GM18502 (cell line): ENCODE data around the gene TSSK6.

Source experiments
- ATAC-seq: cut with Tn5 transposase; IDR thresholded peaks from one replicate; pipeline ENCODE4 v1.9.1; 2021; ENCODE audit warnings: mild to moderate bottlenecking; ENCODE audit not compliant: unreplicated experiment, poor library complexity

TSSK6 gene

GRCh38 chr19:19513682-19514081 is 1.7 kb downstream of the TSSK6 start:
- ATAC-seq = no peak

DNA sequence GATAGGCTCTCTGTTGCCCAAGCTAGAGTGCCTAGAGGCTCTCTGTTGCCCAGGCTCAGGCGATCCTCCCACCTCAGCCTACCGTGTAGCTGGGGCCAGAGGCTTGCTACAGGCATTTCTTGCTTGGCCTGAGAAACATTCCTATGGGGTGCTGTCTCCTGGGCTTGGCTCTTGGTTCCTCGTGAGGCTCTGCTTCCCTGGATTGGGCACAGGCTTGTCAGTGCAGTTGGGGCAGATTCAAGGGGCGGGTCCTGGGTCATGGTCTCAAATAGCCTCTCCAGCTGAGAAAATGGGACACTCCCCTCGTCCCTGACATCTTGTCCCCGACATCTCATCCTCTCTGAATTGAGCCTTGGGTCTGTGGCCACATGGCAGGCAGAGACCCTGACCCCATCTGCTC is 4.9 kb downstream of the TSSK6 start:
- no peak for ATAC-seq

- ATAC-seq = no peak
These were observed 7.1 kb downstream of the TSSK6 start for GRCh38 chr19:19508217-19508616.

DNA sequence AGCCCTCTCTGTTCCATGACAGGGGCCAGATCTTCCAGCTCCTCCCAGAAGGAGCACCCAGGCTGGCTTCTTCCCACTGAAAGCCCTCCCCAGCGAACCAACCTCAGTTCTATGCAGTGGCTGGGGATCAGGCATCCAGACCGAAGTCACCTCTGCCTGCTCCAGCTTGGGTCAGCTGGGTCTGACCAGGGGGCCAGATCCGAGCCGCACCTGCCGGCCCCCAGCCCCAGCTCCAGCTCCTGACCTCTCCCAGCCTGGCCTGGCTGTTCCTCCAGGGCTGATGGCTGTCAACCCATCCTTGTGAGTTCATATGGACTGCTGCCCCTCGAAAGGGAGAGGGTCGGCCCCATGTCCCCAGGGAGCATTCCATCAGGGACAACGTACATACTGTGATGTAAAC is 8.0 kb downstream of the TSSK6 start:
- ATAC-seq = no peak

DNA sequence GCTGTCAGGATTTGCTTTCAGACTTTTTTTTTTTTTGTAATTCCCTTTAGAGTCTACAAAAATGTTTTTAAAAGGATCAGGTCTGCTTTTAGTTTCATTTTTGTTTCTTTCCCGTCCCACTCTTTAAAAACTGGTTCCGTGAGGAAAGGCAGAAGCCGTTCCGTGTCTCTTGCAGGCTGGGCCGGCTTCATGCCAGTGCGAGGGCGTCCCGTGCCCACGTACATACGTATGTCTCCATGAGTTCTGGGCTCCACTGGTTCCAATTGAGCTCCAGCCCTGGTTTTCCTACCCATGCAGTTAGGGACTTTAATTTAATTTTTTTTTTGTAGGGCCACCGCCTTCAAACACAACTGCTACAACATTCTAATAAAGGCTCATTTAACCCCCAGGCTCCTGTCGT is 8.8 kb downstream of the TSSK6 start:
- no peak for ATAC-seq

DNA sequence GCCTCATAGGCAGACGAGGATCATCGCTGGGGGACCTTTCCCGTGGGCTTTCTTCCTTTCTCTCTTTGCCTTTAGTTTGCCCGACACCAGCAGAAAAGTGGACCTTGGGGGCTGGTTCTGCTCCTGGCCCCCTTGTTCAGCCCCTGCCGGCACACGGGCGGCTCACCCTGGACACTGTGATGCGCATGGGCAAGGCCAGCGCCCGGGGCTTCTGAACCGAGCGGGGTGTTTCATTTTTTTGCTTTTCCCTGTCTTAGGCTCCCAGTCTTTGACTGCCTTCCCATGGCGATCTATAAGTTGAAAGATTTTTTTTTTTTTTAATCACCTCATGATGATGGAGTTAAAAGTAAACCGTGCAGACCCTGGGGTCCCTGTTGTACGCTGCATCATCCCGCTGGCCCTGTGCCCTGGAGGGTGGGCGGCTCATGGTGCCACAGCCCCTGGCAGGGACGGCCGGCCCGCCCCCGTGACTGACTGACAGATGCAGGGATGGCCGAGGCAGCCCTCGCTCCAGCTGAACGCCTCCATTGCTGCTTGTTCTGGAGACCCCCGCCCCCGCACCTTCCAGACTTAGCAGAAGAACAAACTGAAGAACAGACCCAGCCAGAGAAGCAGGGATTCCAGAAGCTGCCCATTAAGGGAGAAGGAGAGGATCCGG is 9.6 kb downstream of the TSSK6 start:
- ATAC-seq = no peak

GRCh38 chr19:19504754-19505668 is 10.3 kb downstream of the TSSK6 start:
- no peak for ATAC-seq

- ATAC-seq = no peak
These were observed 12.3 kb downstream of the TSSK6 start for GRCh38 chr19:19502808-19503602.

- no peak for ATAC-seq
These were observed 13.1 kb downstream of the TSSK6 start for GRCh38 chr19:19502281-19502680.

DNA sequence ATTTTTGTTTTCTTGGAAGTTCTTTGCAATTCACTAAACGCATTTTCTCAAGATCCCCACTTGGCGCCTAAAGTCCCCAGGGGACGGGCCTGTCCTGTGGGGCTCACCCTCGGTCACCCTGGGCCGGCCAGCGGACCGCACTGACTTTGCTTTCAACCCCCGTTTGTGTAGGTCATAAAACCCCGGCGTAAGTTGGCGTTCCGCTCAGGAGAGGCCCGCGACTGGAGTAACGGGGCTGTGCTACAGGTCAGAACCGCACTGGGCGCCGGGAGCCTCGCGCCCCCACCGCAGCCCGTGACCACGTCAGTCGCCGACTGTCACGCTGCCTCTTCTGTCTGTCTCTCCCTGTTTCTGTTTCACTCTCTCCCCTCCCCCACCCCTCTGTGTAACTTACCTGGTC is 13.6 kb downstream of the TSSK6 start:
- ATAC-seq = no peak

DNA sequence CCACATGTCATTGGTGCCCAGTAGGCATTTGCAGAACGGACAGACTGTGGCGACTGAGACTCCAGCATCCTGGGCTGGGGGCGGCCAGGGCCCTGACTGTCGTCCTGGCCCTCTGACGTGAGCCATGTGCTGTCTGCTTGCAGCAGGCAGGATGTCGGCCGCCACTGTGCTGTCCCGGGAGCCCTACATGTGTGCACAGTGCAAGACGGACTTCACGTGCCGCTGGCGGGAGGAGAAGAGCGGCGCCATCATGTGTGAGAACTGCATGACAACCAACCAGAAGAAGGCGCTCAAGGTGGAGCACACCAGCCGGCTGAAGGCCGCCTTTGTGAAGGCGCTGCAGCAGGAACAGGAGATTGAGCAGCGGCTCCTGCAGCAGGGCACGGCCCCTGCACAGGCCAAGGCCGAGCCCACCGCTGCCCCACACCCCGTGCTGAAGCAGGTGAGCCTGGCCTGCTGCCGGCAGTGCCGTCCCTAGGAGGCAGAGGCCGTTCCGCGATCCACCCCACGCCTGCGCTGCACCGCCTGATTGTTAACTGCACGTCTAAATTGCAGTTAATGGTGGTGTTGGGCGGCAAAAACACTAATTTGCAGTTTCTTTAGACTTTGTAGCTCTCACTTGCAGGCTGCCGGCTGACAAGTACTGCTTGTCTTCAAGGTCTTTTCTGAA is 14.2 kb downstream of the TSSK6 start:
- ATAC-seq = no peak

DNA sequence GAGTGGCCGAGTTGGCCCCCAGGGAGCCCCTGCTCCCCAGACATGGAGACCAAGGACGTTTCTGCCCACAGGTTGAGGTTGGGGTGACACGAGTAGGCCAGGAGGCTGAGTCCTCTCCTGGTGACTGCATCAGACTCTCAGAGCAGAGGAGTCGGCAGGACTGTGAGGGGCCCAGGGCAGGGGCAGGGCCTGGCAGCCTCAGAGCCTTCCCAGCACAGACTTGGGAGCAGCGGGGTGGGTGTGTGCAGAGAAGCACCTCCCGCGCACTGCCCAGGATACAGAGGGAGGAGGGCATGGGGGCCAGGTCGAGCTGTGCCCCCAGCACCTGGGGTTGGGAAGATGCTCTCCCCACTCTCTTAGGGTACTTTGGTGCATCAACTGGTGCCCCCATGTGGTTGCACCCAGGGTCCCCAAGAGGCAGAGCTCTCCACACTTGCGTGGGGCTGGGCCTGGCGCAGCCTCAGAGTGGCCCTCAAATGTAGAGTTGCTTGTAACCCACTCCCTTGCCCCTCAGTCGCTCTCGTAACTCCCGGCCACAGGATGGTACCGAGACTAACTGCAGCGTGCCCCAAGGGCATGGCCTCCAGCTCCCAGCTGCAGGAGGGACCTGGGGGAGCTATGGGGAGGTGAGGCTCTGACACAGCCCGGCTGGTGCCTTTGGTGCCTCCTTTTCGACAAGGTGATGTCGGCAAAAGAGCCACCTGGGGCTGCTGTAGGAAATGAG is 15.9 kb downstream of the TSSK6 start:
- ATAC-seq = no peak

DNA sequence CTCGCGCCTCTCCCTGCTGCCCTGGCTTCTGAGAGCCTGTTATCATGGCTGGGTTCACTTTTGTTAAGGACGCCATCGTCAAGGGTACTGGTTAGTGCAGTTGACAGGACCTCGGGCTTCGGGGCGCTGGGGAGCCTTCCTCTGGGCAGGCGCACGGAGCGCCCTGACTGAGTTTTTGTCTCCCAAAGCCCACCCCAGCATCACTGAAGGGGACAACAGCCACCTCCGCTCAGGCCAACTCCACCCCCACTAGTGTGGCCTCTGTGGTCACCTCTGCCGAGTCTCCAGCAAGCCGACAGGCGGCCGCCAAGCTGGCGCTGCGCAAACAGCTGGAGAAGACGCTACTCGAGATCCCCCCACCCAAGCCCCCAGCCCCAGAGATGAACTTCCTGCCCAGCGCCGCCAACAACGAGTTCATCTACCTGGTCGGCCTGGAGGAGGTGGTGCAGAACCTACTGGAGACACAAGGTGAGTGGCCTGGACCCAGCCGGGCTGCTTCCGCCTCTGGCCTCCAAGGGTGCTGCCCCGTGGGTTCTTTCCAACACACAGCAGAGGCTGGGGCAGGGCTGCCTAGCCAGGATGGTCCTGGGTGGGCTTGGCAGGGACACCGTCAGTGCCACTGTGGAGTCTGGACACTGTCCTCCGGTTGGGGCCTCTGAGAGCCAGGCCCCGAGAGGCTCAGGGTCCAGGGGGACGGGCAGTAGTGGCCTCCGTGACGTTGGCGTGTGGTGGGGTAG is 16.9 kb downstream of the TSSK6 start:
- ATAC-seq = no peak

GRCh38 chr19:19495614-19496603 is 19.4 kb downstream of the TSSK6 start:
- no peak for ATAC-seq

- no peak for ATAC-seq
These were observed 21.4 kb downstream of the TSSK6 start for GRCh38 chr19:19493841-19494546.

- no peak for ATAC-seq
These were observed 23.2 kb downstream of the TSSK6 start for GRCh38 chr19:19492026-19492610.
